ENCODE measurements around the gene SLC15A3. TPM values are rescaled to one million over a fixed set of nuclear protein-coding genes. Genes with fewer than 3 reads are reported as not detected.

The SLC15A3 gene
- total RNA-seq, 1 donor from 2014 or later, result 1.3 TPM

- Histone ChIP-seq H3K36me3 (ENCODE audit: control insufficient read depth, insufficient read depth, low read length) (peaks cover 17% of the 10 kb centered on the region), H3K4me3 (ENCODE audit: low read depth, low read length) (no peak overlapping the region), H3K27me3 (ENCODE audit: control insufficient read depth, insufficient read depth, low read length) (no peaks in the 10 kb centered on the region)
- TF ChIP-seq CTCF (IDR thresholded peaks at IDR 0.05; ENCODE audit: insufficient read depth, low read length, severe bottlenecking), result no peak
- no peak for FAIRE-seq
- DNase-seq (ENCODE audit: low read depth), result peak; percentile 25
Observed at GRCh38 chr11:60935676-60936442, 16.1 kb downstream of the SLC15A3 start.

GRCh38 chr11:60934790-60935605, 17.0 kb downstream of the SLC15A3 start:
- Histone ChIP-seq H3K4me3 (ENCODE audit: low read depth, low read length) (no peak overlapping the region), H3K36me3 (ENCODE audit: control insufficient read depth, insufficient read depth, low read length) (peaks cover 21% of the 10 kb centered on the region), H3K27me3 (ENCODE audit: control insufficient read depth, insufficient read depth, low read length) (no peaks in the 10 kb centered on the region)
- FAIRE-seq (no peak), DNase-seq (ENCODE audit: low read depth) (no peak)
- TF ChIP-seq CTCF (IDR thresholded peaks at IDR 0.05; ENCODE audit: insufficient read depth, low read length, severe bottlenecking), result no peak

- no peak overlapping the region for H3K4me3 ChIP-seq (ENCODE audit: low read depth, low read length)
- H3K27me3 ChIP-seq (ENCODE audit: control insufficient read depth, insufficient read depth, low read length), result no peaks in the 10 kb centered on the region
- TF ChIP-seq CTCF (IDR thresholded peaks at IDR 0.05; ENCODE audit: insufficient read depth, low read length, severe bottlenecking), result no peak
- peaks cover 21% of the 10 kb centered on the region for H3K36me3 ChIP-seq (ENCODE audit: control insufficient read depth, insufficient read depth, low read length)
- FAIRE-seq (no peak), DNase-seq (ENCODE audit: low read depth) (no peak)
Observed at GRCh38 chr11:60934124-60934789, 17.7 kb downstream of the SLC15A3 start.

GRCh38 chr11:60933416-60934123, 18.4 kb downstream of the SLC15A3 start:
- no peak overlapping the region for H3K4me3 ChIP-seq (ENCODE audit: low read depth, low read length)
- DNase-seq (ENCODE audit: low read depth) (no peak), FAIRE-seq (no peak)
- peaks cover 25% of the 10 kb centered on the region for H3K36me3 ChIP-seq (ENCODE audit: control insufficient read depth, insufficient read depth, low read length)
- no peak for TF ChIP-seq CTCF (IDR thresholded peaks at IDR 0.05; ENCODE audit: insufficient read depth, low read length, severe bottlenecking)
- no peaks in the 10 kb centered on the region for H3K27me3 ChIP-seq (ENCODE audit: control insufficient read depth, insufficient read depth, low read length)

GRCh38 chr11:60932605-60933356, 19.2 kb downstream of the SLC15A3 start:
- H3K27me3 ChIP-seq (ENCODE audit: control insufficient read depth, insufficient read depth, low read length), result no peaks in the 10 kb centered on the region
- H3K4me3 ChIP-seq (ENCODE audit: low read depth, low read length), result no peak overlapping the region
- FAIRE-seq, result no peak
- peaks cover 30% of the 10 kb centered on the region for H3K36me3 ChIP-seq (ENCODE audit: control insufficient read depth, insufficient read depth, low read length)
- DNase-seq (ENCODE audit: low read depth), result no peak
- no peak for TF ChIP-seq CTCF (IDR thresholded peaks at IDR 0.05; ENCODE audit: insufficient read depth, low read length, severe bottlenecking)

All from bronchial epithelial cell (primary cell).